ENCODE results near the gene CCDC92.

The CCDC92 gene

GRCh38 chr12:123963821-123964220 is 8.8 kb downstream of the CCDC92 start:
- TF ChIP-seq USF1 (IDR thresholded peaks at IDR 0.05) = no peak
- no peak for TF ChIP-seq CREB1 (IDR thresholded peaks at IDR 0.05; ENCODE audit: low read depth)
- no peak for TF ChIP-seq EP300 (IDR thresholded peaks at IDR 0.05; ENCODE audit: borderline replicate concordance)
- no peak for TF ChIP-seq CEBPB (IDR thresholded peaks at IDR 0.05)
- no peak for TF ChIP-seq TCF12 (IDR thresholded peaks at IDR 0.05; ENCODE audit: low read depth)
- no peak for TF ChIP-seq EGR1 (IDR thresholded peaks at IDR 0.05)
- no peak for TF ChIP-seq FOXM1 (IDR thresholded peaks at IDR 0.05; ENCODE audit: borderline replicate concordance, low read depth)
- no peak for TF ChIP-seq TEAD4 (IDR thresholded peaks at IDR 0.05)
- TF ChIP-seq ZBTB7A (IDR thresholded peaks at IDR 0.05; ENCODE audit: low read depth) = no peak
- no peak for TF ChIP-seq TAF1 (IDR thresholded peaks at IDR 0.05; ENCODE audit: low read depth)
- no peak for TF ChIP-seq REST (IDR thresholded peaks at IDR 0.05; ENCODE audit: low read depth)
- no peak for TF ChIP-seq RAD21 (IDR thresholded peaks at IDR 0.05; ENCODE audit: low read depth)
- no peak for TF ChIP-seq YY1 (IDR thresholded peaks at IDR 0.05; ENCODE audit: low read depth)
- TF ChIP-seq MAX (IDR thresholded peaks at IDR 0.05) = no peak
- no peak for TF ChIP-seq NFIC (IDR thresholded peaks at IDR 0.05)

GRCh38 chr12:123962513-123962912 is 10.1 kb downstream of the CCDC92 start:
- TF ChIP-seq CREB1 (IDR thresholded peaks at IDR 0.05; ENCODE audit: low read depth) (no peak), ZBTB7A (IDR thresholded peaks at IDR 0.05; ENCODE audit: low read depth) (no peak), EP300 (IDR thresholded peaks at IDR 0.05; ENCODE audit: borderline replicate concordance) (no peak), EGR1 (IDR thresholded peaks at IDR 0.05) (no peak), YY1 (IDR thresholded peaks at IDR 0.05; ENCODE audit: low read depth) (no peak), RAD21 (IDR thresholded peaks at IDR 0.05; ENCODE audit: low read depth) (no peak), USF1 (IDR thresholded peaks at IDR 0.05) (no peak)

- TF ChIP-seq EGR1 (IDR thresholded peaks at IDR 0.05) (no peak), TAF1 (IDR thresholded peaks at IDR 0.05; ENCODE audit: low read depth) (no peak), EP300 (IDR thresholded peaks at IDR 0.05; ENCODE audit: borderline replicate concordance) (no peak), CREB1 (IDR thresholded peaks at IDR 0.05; ENCODE audit: low read depth) (no peak), CEBPB (IDR thresholded peaks at IDR 0.05) (no peak), RAD21 (IDR thresholded peaks at IDR 0.05; ENCODE audit: low read depth) (no peak), USF1 (IDR thresholded peaks at IDR 0.05) (no peak), MAX (IDR thresholded peaks at IDR 0.05) (no peak), TCF12 (IDR thresholded peaks at IDR 0.05; ENCODE audit: low read depth) (no peak), REST (IDR thresholded peaks at IDR 0.05; ENCODE audit: low read depth) (no peak), TEAD4 (IDR thresholded peaks at IDR 0.05) (no peak), NFIC (IDR thresholded peaks at IDR 0.05) (no peak), ZBTB7A (IDR thresholded peaks at IDR 0.05; ENCODE audit: low read depth) (no peak), YY1 (IDR thresholded peaks at IDR 0.05; ENCODE audit: low read depth) (no peak), FOXM1 (IDR thresholded peaks at IDR 0.05; ENCODE audit: borderline replicate concordance, low read depth) (no peak)
Observed at GRCh38 chr12:123961585-123962345, 10.9 kb downstream of the CCDC92 start.

GRCh38 chr12:123960856-123961255 is 11.8 kb downstream of the CCDC92 start:
- no peak for TF ChIP-seq REST (IDR thresholded peaks at IDR 0.05; ENCODE audit: low read depth)
- TF ChIP-seq YY1 (IDR thresholded peaks at IDR 0.05; ENCODE audit: low read depth) = no peak
